HUES48 (cell line): ENCODE data around the gene CTSS.

Experiments used
- H3K27ac ChIP-seq: one replicate; pipeline ENCODE4 v1.7.0; 2013; ENCODE audit warnings: low read depth, low read length, inconsistent platforms
- H3K27me3 ChIP-seq: 2 replicates; pipeline ENCODE4 v1.6.1; 2013; ENCODE audit warnings: mild to moderate bottlenecking, low read length; ENCODE audit not compliant: control insufficient read depth, insufficient read depth
- H3K36me3 ChIP-seq: 2 replicates; pipeline ENCODE4 v1.6.1; 2013; ENCODE audit warnings: low read length; ENCODE audit not compliant: control insufficient read depth, insufficient read depth
- H3K4me1 ChIP-seq: 2 replicates; pipeline ENCODE4 v1.6.1; 2013; ENCODE audit warnings: mild to moderate bottlenecking, low read length; ENCODE audit not compliant: control insufficient read depth, insufficient read depth
- H3K4me3 ChIP-seq: 2 replicates; pipeline ENCODE4 v1.5.1; 2013; ENCODE audit warnings: mild to moderate bottlenecking, low read depth, low read length
- H3K9ac ChIP-seq: 2 replicates; pipeline ENCODE4 v1.6.1; 2013; ENCODE audit warnings: mild to moderate bottlenecking, low read depth, low read length, moderate library complexity
- H3K9me3 ChIP-seq: 2 replicates; pipeline ENCODE4 v1.6.1; 2013; ENCODE audit warnings: low read length; ENCODE audit not compliant: control insufficient read depth, insufficient read depth

The CTSS gene

GRCh38 chr1:150765296-150765976 lies at the start of gene CTSS:
Gene CTSS (minus strand): TSS chr1:150765778. CDS start chr1:150764763, 1,015 bp downstream.
- Histone ChIP-seq H3K27ac (no peak within 1 kb of the TSS), H3K36me3 (no peaks in the 10 kb centered on the region), H3K27me3 (no peaks in the 10 kb centered on the region), H3K9ac (no peak within 1 kb of the TSS), H3K4me1 (no peaks in the 10 kb centered on the region), H3K4me3 (no peak within 1 kb of the TSS), H3K9me3 (0 out of 2 replicates have a peak, but pooled peaks cover 3% of the 10 kb centered on the region)

DNA sequence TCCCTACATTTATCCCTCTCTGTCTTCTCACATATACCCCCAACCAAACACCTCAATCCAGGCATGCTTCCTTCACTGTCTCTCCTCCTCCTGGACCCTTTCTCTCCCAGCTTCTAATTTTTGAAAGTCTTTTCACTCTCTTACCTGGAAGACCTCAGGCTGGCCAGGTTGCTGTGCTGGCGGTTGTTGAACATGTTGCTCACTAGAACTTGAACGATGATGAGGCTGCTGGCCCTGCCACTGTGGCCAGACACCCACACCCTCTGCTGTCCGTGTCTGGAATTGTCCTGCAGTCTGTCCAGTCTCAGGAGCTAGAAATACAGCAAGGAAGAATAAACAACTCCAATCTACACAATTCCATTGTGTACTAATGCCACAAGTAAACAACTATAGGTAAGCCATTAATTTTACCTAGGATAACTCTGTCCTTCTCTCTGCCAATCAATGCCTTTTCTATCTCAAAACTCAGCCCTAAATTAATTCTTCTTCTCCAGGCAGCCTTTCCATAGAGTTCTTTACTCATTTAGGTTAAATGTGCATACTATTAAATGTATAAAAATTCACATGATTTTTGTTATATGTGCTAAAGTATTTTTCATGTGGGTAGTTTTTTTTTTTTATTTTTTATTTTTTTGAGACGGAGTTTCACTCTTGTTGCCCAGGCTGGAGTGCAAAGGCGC lies 47.6 kb upstream of the CTSS start:
- Histone ChIP-seq H3K27me3 (no peaks in the 10 kb centered on the region), H3K4me1 (peaks cover 7% of the 10 kb centered on the region; the same call in 1 of the 2 replicates), H3K9me3 (no peaks in the 10 kb centered on the region), H3K9ac (no peak overlapping the region), H3K27ac (no peak overlapping the region), H3K4me3 (no peak overlapping the region), H3K36me3 (peaks cover 69% of the 10 kb centered on the region)

- H3K4me3 ChIP-seq, result no peak overlapping the region
- H3K36me3 ChIP-seq, result peaks cover 49% of the 10 kb centered on the region
- no peak overlapping the region for H3K9ac ChIP-seq
- H3K27ac ChIP-seq, result no peak overlapping the region
- H3K27me3 ChIP-seq, result no peaks in the 10 kb centered on the region
- H3K4me1 ChIP-seq, result peaks cover 26% of the 10 kb centered on the region
- H3K9me3 ChIP-seq, result no peaks in the 10 kb centered on the region
Observed at GRCh38 chr1:150810958-150811659, 45.5 kb upstream of the CTSS start.

DNA sequence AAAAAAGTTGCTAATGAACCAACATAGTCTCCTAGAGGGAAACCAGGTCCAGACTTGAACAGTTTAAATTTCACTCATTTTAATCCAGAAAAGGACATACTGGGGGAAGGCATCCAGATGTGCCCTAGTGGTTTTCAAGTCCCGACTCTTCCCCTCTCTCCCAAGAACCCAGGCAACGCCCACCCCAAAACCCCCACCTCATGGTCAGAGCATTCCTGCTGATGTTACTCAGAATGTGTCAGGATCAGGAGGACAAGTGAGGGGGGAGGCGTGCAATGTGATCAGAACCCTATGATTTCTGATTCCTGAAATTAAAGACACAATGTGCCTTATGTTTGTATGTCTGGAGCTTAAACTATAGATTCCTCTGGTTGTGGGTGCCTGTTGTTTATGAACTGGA lies 44.1 kb upstream of the CTSS start:
- Histone ChIP-seq H3K9ac (no peak overlapping the region), H3K36me3 (peaks cover 40% of the 10 kb centered on the region), H3K4me3 (no peak overlapping the region), H3K4me1 (peaks cover 26% of the 10 kb centered on the region), H3K27me3 (no peaks in the 10 kb centered on the region), H3K9me3 (no peaks in the 10 kb centered on the region), H3K27ac (no peak overlapping the region)

DNA sequence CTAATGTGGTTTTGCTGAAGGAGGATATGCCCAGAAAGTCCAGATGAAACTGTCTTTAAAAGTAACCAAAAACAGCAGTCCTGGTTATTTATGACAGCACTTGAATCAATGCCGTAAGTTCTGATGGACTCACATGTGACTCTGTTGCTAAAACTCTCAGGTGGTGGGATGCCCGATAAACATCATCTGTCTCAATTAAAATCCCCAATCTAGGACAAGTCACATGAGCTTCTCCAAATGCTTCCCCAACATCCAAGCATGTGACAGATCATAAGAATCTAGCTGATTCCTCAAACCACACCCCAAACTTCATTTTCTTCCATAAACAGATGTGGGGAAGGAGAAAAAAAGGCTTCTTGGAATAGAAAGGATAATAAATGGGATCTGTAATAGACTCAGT lies 43.3 kb upstream of the CTSS start:
- no peak overlapping the region for H3K9ac ChIP-seq
- H3K4me3 ChIP-seq, result no peak overlapping the region
- H3K27me3 ChIP-seq, result no peaks in the 10 kb centered on the region
- H3K9me3 ChIP-seq, result no peaks in the 10 kb centered on the region
- H3K27ac ChIP-seq, result no peak overlapping the region
- peaks cover 26% of the 10 kb centered on the region for H3K4me1 ChIP-seq
- peaks cover 33% of the 10 kb centered on the region for H3K36me3 ChIP-seq

- Histone ChIP-seq H3K4me1 (peaks cover 26% of the 10 kb centered on the region), H3K4me3 (no peak within 1 kb of the TSS), H3K27me3 (no peaks in the 10 kb centered on the region), H3K36me3 (peaks cover 26% of the 10 kb centered on the region), H3K27ac (peak within 1 kb of the TSS; percentile 36), H3K9ac (no peak within 1 kb of the TSS), H3K9me3 (no peaks in the 10 kb centered on the region)
Observed at GRCh38 chr1:150808121-150808520, 42.5 kb upstream of the CTSS start, which contains the start of gene CTSK. Gene CTSK (minus strand): TSS chr1:150808260. CDS start chr1:150806805, 1,455 bp downstream.

DNA sequence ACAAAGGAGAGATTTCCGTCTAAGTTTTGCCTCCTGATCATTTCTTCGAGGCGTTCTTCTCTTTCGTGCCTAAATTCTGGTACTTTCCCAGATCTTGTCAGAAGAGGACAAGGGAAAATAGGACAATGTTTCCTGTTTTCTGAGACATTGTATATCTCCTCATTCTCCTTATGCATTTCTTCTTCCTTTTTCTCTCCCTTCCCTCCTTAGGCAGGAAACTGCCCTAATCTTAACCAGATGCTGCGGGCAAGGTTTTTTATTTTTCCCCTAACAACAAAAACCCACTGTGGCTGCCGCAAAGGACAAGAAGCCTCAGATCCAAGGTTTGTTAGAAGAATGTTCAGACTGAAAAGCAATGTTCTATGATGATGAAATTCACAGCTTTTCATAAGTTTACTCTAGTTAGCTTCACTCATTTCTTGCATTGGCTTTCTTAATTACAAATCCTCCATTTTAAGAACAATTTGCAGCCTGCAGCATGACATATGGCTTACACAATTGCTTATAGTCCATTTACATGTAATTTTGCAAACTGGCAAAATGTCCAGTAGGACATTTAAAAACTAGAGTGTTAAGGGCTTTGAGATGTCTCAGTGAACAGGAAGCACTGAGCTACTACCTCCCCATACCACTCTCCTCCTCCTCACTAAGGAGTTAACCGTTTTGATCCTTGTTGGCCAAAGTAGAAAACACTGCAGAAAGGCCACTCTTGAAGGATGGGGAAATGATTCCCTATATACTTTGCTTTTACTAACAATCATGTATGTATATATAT lies 41.9 kb upstream of the CTSS start:
- Histone ChIP-seq H3K36me3 (peaks cover 20% of the 10 kb centered on the region), H3K4me3 (no peak overlapping the region), H3K9me3 (no peaks in the 10 kb centered on the region), H3K4me1 (peaks cover 26% of the 10 kb centered on the region), H3K27ac (peak overlapping the region; percentile 36), H3K9ac (no peak overlapping the region), H3K27me3 (no peaks in the 10 kb centered on the region)

GRCh38 chr1:150805899-150806298 lies 40.3 kb upstream of the CTSS start:
- H3K9me3 ChIP-seq, result no peaks in the 10 kb centered on the region
- H3K4me3 ChIP-seq, result no peak overlapping the region
- peaks cover 4% of the 10 kb centered on the region; the same call in 1 of the 2 replicates for H3K36me3 ChIP-seq
- no peak overlapping the region for H3K27ac ChIP-seq
- peaks cover 26% of the 10 kb centered on the region for H3K4me1 ChIP-seq
- H3K9ac ChIP-seq, result no peak overlapping the region
- no peaks in the 10 kb centered on the region for H3K27me3 ChIP-seq

GRCh38 chr1:150804671-150805070 lies 39.1 kb upstream of the CTSS start:
- Histone ChIP-seq H3K27me3 (no peaks in the 10 kb centered on the region), H3K4me1 (peaks cover 26% of the 10 kb centered on the region), H3K4me3 (no peak overlapping the region), H3K9ac (no peak overlapping the region), H3K36me3 (no peaks in the 10 kb centered on the region), H3K27ac (no peak overlapping the region), H3K9me3 (no peaks in the 10 kb centered on the region)

GRCh38 chr1:150799089-150799488 lies 33.5 kb upstream of the CTSS start:
- no peak overlapping the region for H3K27ac ChIP-seq
- no peak overlapping the region for H3K4me3 ChIP-seq
- no peaks in the 10 kb centered on the region for H3K27me3 ChIP-seq
- no peak overlapping the region for H3K9ac ChIP-seq
- H3K4me1 ChIP-seq, result peaks cover 22% of the 10 kb centered on the region
- peaks cover 4% of the 10 kb centered on the region; the same call in 1 of the 2 replicates for H3K36me3 ChIP-seq
- H3K9me3 ChIP-seq, result no peaks in the 10 kb centered on the region
